ENCODE results near the gene PWWP2B. TPM values are rescaled to one million over a fixed set of nuclear protein-coding genes. Genes with fewer than 3 reads are reported as not detected.
A peak's percentile ranks its signal among the peaks of the same experiment; 100 is the strongest.

PWWP2B gene
- total RNA-seq, 1 donor from 2014 or later, result 10.6 TPM

DNA sequence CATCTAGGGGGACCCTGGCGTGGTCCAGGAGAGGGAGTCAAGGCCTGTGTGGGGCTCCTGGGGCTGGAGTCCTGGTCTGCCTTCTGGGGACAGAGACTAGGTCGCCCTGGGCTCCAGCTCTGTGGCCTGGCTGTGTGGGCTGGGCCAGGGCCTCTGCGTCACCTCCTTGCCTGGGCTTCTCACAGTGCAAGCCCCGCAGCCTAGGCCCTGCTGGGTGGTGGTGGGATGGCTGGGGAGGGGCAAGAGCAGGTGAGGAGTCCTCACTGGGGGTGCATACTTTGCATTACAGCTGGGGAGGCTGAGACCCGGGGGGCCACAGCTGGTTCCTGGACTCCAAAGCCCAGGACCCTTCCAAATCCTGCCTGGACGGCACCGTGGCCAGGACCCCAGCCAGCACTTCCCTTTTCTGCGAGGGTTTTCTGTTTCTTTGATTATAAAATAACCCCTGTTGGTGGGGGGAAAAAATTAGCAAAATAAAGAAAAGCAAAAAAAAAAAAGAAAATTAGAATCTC, 23.5 kb downstream of the PWWP2B start:
- no peak for DNase-seq

DNA sequence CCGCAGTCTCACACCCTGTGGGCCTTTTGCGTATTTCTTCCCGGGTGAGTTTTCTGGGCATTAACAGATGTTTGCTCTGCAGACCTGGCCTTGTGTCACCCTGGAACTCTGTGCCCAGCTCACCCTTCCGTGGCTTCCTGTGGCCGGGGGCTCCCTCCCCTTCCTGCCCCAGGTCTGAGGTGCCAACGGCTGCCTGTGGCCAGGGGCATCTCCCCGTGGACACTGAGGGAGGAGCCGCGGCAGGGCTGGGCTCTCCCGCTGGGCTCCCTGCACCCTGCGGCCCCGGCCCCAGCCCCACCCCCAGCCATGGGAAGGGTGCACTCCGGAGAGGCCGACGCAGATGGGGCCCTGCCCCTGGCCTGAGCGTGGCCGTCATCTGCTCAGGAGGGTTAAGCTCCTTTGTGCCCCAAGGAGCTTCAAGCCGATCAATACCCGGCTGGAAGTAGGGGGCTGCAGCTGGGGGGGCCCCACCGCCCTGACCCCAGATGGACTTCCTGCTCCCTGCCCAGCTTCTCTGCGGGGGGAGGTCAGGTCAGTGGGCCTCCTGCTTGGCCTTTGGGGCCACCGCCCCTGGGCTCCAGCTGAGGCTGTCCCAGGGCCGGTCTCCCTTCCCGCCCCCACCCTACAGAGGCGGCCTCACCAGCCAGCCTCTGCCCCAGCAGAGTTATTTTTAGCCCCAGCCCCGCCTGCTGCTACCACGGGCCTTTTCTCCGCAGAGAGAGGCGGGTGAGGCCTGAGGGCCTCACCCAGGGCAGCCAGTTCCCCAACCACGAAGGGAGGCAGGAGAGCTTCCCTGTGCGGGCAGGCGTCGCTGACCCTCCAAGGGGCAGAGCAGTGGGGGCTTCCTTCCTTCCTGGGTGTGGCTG, 24.2 kb downstream of the PWWP2B start:
- no peak for DNase-seq

DNA sequence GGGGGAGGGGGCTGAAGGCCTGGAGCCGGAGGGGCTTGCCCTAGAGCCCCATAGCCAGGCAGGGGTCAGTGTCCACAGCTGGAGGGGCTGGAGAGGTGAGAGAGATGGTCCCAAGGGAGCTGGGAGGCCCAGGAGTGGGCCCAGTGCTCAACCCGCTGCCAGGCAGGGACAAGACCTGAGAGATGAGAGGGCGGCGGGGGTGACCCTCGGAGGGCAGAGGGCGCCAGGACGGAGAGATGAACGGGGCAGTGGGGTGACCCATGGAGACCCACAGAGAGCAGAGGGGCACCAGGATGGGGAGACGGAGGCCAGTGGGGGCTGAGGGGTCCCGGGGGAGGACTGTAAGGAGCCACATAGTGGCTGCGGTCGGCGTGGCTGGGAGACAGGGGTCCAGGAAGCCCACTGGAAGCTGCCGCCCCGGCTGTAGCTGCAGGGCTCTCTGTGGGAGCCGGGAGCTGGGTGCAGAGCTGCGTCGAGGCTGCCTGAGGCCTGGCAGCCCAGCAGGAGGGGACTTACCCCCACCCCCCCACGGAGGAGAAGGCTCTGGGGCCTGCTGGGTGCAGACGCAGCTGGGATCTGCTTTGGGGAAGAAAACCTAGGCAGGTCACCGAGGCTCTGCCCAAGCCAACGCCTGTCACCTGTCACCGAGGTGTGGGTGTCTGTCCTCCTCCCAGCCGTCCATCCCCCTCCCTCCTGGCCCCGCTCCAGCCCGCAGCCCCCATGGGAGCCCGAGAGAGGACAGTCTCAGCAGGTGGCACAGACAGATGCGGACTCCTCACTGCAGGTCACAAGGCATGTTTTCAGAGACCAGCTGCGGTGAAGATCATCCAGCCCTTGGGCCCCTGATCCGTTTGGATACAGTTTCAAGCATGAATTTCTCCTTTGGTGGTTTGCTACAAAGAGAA, 25.1 kb downstream of the PWWP2B start:
- DNase-seq, result peak; percentile 40

DNA sequence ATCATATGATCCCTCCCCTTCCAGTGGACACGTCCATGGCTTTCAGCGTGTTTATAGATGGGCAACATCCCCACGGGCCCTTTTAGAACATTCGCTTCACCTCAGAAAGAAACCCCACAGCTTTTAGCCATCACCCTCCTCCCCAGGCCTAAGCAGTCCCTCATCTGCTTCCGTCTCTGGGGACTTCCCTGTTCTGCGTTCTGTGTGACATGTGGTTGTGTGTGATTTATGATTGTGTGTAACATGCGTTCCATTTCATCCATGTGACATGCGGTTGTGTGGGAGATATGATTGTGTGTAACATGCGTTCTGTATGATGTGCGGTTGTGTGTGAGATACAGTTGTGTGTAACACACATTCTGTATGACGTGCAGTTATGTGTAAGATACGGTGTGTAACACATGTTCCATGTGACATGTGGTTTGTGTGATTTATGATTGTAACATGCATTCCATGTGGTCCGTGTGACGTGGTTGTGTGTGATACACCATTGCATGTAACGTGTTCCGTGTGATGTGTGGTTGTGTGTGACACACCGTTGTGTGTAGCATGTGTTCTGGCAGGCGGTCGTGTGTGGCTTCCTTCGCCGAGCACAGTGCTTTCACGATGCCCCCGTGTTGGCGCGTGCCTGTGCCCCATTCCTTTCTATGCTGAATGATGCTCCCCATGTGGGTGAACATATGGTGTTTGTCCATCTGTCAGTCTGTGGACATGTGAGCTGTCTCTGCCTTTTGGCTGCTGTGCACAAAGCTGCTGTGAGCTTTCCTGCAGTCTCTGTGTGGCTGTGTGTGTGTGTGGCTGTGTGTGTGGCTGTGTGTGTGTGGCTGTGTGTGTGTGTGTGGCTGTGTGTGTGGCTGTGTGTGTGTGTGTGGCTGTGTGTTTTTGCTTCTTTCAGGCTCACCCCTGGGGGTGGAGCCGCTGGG, 26.2 kb downstream of the PWWP2B start:
- peak; percentile 87 for DNase-seq

DNA sequence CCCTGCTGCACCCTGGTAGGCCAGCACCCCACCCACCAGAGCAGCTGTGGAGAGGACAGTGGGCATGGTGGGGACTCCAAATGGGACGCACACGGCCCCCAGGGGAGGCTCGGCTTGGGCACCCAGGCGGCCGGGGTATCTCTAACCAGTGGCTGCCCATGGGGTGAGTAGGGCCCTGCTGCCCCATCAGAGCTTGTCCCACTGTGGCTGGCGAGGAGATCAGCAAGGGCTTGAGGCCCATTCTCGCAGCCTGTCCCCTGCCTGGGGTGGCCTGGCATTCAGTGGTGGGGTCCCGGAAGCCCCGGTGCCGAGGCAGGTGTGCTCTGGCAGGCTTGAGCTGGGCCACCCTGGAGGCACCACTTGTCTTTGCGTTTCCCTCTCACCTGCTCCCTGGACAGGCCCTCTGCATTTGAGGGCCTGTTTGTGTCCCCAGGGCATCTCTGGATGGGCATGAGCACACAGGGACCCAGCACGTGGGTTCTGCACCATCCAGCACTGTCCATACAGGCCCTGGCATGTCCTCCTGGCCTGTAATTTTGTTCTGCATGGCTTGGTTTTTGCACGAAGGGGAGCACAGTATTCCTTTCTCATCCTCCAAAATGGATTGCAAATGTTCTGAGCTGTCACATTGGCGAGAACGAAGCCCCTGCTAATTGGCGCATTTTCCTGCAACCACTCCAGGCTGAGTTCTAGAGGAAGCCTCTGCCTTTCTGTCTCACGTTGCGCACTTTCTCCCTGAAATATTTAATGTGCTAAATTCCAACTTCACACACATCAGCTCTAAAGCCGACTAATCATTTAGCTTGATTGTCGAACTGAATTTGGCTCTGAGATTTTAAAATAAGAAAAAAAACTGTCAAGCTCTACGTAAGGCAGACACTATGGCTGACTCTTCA, 27.2 kb downstream of the PWWP2B start:
- no peak for DNase-seq

DNA sequence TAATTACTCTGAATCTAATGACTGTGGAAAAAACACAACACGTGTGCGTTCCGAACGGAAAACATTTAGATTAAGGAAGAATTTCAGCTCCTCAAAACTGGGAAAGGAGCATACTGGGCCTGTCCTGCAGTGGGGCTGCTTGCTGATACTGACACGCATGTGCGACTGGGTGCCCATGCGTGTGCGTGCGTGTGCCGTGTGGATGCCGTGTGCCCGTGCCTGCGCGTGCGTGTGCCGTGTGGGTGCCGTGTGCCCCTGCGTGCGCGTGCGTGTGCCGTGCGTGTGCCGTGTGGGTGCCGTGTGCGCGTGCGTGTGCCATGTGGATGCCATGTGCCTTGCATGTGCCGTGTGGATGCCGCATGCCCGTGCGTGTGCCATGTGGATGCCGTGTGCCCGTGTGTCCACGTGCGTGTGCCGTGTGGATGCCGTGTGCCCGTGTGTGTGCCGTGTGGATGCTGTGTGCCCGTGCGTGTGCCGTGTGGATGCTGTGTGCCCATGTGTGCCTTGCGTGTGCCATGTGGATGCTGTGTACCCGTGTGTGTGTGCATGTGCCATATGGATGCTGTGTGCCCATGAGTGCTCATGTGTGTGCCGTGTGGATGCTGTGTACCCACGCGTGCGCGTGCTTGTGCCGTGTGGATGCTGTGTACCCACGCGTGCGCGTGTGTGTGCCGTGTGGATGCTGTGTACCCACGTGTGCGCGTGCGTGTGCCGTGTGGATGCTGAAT, 28.2 kb downstream of the PWWP2B start:
- DNase-seq, result no peak

DNA sequence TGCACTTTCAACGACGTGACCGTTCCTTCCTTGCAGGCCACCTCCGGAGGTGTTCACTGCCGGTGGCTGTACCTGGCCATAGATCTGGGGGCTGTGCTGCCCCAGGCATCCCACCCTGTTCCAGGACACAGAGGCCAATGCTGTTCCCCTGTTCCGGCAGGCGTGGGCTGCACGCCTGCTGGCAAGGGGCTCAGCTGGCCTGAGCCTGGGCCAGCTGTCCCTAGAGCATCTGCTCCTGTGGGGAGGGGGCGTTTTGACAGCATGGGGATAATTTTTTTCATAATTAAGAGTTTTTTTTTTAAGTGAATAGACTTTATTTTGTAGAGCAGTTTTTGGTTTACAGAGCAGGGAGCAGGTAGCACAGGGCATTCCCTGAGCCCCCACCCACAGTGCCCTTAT, 28.8 kb downstream of the PWWP2B start:
- no peak for DNase-seq

DNA sequence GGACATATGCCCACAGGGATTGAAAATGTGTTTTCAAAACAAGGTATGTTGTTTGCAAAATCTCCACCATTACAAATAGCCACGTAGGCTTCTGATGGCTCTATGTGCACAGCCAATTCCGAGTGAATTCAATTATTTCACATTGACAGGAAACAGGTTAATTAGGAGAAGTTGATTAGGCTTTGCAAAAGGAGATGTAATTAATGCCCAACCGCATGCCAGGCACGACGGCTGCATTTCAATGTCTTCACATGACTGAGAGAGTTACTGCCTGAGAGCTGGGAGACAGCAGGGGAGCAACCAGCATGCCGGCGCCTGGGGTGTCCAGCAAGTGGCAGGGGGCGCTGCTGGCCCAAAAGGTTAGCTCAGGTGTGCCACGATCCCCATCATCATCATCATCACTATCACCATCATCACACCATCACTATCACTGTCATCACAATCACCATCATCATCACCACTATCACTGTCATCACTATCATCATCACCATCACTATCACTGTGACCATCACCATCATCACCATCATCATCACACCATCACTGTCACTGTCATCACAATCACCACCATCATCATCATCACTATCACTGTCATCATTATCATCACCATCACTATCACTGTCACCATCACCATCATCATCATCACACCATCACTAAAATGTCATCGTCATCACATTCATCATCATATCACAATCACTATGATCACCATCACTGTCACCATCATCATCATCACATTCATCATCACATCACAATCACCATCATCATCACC, 30.2 kb downstream of the PWWP2B start:
- DNase-seq, result no peak

DNA sequence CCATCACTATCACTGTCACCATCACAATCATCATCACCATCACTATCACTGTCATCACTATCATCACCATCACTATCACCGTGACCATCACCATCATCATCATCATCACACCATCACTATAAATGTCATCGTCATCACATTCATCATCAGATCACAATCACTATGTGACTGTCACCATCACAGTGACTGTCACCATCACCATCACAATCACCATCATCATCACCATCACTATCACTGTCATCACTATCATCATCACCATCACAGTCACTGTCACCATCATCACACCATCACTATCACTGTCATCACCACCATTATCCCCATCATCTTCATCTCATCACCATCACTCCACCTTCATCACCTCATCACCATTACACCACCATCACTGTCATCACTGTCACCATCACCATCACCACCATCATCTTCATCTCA, 31.0 kb downstream of the PWWP2B start:
- no peak for DNase-seq

DNA sequence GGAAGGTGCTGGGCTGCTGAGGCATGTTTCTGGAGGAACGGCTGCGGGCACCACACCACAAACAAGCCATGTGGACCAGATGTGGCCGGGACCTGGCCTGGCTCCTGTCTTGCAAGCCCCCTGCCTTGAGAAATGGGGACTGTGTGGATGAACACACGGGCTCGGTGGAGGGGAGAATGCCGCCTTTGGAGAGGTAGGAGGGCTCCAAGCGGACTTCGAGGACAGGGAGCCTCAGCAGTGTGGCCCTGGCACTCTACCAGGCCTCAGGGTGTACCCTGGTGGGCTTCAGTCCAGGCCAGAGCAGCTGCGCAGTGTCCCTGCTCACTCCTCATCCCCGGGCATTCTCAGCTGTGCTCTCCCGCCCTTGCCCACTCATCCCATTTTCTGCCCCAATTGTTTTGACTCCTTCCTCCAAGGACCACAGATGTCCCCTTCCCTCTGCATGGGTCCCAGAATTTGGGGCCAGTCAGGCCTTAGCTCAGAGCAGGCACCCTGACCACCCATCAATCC, 31.5 kb downstream of the PWWP2B start:
- no peak for DNase-seq

DNA sequence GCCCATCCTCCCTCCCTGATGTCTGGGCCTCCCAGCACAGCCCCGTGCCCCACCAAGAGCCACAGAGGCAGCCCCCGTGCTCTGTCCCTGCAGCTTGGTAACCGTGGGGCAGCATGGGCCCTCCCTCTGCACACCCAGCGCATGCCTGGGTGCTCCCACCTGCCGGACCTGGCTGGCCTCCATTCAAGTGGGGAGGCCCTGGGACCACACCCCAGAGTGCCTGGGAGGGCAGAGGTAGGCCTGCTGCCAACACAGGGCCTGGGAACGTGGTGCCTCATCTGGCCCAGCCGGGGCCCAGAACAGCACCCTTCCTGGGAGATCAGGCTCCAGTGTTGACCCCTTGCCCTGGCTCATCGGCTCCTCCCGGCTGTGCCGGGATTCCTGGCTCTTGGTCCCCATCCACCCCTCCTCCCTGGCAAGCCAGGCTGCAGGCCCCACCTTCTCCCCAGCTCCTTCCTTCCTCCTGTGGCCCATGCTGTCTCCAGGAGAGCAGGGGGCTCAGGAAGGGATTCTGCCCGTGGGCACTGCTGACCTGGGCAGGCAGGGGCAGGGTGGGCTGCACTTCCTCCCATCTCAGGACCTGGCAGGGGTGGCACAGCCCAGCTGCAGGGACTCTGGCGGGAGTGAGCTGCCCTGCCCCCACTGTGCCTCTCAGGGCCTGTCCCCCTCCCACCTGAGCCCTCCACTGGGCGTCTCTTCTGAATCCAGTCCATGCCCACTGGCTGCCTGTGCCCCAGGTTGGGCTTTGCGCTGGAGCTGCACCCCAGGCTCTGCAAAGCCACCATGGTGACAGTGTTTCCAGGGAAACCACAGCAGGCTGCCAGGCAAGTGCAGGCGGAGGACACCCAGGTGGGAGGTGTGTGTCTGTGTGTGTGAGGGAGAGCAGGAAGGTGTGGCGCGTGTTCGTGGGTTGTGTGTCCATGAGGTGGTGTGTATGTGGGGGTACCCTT, 32.6 kb downstream of the PWWP2B start:
- no peak for DNase-seq

DNA sequence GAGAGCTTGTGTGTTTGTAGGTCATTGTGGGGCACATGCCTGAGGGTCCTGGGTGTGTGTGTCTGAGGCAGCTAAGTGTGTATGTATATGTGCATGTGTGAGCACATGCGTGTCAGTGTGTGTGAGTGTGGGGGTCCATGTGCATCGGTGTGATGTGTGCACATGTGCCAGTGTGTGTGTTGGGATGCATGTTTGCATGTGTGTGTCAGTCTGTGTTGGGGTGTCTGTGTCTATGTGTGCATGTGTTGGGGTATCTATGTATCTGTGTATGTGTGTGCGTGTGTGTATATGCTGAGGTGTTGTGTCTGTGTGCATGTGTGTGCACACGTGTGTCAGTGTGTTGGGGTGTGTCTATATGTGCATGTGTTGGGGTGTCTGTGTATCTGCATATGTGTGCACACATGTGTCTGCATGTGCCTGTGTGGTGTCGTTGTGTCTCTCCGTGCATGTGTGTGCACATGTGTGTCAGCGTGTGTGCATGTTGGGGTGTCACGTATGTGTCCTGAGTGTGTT, 33.3 kb downstream of the PWWP2B start:
- no peak for DNase-seq

DNA sequence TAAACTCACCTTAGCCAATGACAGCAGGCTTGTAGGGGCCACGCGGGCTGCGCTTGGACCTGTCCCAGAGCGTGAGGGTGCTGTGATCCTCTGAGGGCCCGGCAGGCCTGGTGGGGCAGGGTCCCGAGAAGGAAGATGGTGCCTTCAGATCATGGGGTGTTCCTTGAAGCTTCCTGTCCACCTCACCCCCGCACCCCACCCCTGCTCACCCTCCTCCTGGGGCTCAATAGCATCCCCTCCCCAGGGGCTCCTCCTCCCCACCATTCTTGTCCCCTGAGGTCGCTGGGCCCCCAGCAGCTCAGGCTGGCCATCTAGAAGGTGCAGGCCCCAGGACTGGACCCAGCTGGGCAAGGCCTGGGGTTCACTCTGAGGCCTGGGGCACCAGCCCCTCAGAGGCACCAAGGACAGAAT, 33.9 kb downstream of the PWWP2B start:
- no peak for DNase-seq

DNA sequence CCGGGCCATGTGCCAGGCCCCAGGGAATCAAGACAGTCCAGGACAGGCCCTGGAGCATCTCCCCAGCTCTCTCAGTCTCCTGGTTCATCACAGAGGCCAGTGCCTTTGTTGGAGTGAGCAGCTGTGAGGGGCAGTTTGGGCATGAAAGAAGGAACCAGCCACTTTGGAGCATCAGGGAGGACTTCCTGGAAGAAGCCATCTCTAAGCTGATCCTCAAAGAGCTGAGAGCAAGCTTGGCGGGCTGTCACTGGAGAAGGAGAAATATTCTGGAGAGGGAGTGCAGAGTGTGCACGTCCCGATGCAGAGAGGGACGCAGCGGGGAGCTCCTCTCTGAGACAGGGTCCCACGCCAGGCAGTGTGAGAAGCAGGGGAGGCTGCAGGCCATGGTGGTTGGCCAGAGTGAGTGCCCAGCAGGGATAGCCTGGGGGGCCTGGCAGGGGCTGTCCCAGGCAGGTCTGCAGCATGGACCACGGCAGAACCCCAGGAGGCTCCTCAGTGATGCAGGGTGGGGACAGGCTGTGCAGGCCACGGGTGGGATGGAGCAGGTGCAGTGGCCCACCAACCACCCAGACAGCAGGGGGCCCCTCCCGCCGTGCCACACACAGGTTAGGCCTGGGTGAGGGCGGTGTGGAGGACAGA, 34.7 kb downstream of the PWWP2B start:
- DNase-seq, result no peak

DNA sequence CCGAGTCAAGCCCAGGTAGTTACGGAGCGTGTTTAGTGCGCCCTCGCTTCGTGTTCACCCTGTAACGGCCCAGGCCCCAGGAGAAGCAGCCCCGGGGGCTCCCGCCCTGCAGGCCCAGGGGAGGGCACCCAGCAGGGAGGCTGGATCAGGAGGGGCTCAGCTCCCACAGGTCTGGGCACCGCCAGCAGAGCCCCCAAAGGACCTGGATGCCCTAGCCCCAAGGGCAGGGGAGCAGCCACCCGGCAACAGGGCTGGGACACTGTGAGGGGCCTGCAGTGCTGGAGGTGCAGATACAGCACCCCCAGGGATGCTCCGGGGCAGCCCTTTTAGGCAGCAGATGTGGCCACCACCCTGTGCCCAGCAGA, 35.2 kb downstream of the PWWP2B start:
- DNase-seq, result no peak

DNA sequence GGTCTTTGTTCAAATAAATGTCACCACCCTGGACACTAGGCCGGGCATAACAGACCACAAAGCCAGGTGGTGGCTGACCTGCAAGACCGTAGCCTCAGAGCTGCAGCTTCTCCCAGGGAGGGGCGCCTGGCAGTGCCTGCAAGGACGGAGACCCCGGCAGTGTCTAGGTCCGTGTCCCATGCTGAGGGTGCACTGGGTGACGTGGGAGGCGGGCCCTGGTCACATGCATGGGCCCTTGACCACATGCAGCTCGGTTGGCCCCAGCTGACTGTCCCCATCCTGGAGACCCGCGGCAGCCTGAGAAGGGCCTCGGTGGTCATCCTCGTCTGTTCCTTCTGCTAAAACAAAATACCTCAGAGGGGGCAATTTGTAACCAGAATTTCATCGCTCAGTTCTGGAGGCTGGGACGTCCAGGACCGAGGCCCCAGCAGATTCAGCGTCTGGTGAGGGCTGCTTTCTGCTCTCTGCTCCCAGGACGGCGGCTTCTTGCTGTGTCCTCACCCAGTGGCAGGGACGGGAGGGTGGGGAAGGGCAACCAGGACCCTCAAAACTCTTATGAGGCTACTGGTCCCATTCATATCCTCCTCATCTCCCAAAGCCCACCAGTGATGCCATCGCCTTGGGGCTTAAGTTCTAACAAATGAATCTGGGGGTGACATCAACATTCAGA, 36.8 kb downstream of the PWWP2B start:
- DNase-seq, result no peak

Data from skin of body (tissue), 2 donors.